Activated naive CD4-positive, alpha-beta T cell treated with anti-CD3 and anti-CD28 coated beads, Interleukin-2, amount 50 U/mL, for 16 hours (primary cell): ENCODE measurements around the gene PLEKHA7.
A peak's percentile ranks its signal among the peaks of the same experiment; 100 is the strongest.

Experiments
- DNase-seq: peaks from one replicate; pipeline ENCODE4 v3.0.0-alpha.2; 2020

The PLEKHA7 gene

GRCh38 chr11:16831316-16832192 is 182.7 kb downstream of the PLEKHA7 start:
- DNase-seq = no peak

DNA sequence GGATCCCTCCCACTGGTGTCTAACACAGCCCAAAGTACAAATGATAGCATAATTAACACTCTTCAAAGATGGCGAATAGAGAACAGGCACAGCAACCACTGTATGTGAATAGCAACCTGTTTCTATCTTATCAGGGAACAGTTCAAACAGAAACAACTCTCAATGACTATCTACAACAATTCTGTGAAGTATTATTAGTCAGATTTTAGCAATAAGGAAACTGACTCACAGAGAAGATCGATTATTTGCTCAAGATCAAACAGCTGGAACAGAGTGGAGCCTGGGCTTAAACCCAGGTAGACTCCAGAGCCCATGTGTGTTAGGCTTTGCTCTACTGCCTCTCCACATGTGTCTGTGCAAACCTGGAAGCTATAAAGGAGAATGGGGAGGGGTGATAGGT is 187.1 kb downstream of the PLEKHA7 start:
- no peak for DNase-seq

- no peak for DNase-seq
Observed at GRCh38 chr11:16825968-16826367, 188.2 kb downstream of the PLEKHA7 start.

- DNase-seq = no peak
Observed at GRCh38 chr11:16825101-16825500, 189.1 kb downstream of the PLEKHA7 start.

DNA sequence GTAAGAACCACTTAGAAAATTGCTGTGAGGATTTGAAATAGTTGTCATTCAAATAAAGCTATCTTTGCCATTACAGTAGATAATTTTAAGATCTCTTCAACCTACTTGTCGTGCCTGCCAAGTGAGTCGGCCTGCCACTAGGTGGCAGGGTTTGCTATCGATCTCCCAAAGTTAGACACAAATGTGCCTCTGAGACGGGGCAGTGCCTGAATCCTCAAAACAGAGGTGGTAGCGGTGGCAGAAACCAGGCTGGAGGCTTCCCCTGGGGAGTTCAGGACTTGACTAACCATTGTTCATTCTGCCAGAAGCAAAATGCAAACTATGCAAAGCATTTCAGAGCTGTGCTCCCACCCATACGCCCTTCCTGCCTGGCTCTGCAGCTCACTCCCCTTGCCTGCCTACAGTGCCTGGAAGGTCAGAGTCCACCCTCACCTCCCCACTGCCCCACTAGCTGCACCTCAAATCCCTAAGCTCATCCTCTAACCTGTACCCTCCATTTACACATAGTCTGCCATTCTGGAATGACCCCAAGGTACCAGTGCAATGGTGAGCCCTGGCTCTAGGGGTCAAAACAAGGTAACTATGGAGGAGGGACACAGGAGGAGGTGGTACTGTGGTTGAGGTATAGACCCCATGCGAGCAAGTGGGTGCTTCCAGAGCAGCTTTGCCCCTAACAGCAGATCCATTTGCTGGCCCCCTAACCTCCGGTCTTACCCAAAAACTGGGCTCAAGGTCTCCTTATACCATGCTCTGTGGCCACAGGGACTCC is 193.7 kb downstream of the PLEKHA7 start:
- peak; percentile 77 for DNase-seq

- no peak for DNase-seq
Observed at GRCh38 chr11:16818284-16818683, 195.9 kb downstream of the PLEKHA7 start.

DNA sequence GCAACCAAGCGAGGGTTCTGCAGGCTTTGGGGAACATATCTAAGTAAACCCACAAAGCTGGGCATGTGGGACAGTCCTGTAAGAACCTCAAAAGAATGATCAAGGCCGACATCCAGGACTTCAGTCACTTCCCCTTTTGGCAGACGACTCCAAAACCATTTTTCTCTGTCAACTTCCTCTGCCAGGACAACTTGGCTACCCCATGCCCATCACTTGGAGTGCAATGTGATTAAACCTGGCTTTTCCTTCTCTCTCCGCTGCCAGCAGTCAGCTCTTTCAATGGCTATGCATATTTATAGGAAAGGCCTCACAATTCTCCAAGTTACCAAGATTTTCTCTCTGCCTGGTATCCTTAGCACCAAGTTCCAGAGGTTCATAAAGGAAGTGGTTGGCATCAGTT is 196.9 kb downstream of the PLEKHA7 start:
- DNase-seq = no peak

- no peak for DNase-seq
Observed at GRCh38 chr11:16816358-16817270, 197.6 kb downstream of the PLEKHA7 start.

- no peak for DNase-seq
Observed at GRCh38 chr11:16815047-16815767, 199.0 kb downstream of the PLEKHA7 start.

DNA sequence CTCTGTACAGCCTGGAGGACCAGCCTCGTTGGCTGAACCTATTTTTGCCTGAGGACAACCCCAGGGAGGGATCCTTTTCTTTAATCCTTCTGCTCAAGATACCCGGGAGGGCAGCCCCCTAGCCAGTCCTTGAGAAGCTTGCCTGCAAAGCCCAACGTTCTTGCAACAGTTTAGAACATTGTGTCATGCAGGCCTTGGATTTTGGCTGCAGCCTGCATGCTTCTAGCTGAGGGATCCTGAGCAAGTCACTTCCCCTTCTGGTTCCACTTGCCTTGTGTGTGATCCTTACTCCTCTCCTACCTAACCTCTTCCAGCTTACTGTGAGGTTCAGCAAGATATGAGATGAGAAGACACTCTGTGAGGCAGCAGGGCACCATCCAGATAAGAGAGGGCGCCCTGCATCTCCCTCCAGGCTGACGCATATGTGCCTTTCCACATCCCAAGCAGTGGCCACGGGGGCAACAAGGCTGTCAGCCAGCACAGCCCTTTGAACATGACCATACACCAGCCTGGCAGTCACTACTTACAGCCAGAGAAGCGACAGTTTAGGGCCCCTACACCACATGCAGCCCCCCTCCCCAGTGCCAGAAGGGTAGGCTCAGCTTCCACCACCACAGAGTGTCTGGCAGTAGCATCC is 199.7 kb downstream of the PLEKHA7 start:
- no peak for DNase-seq

- no peak for DNase-seq
Observed at GRCh38 chr11:16813126-16813525, 201.1 kb downstream of the PLEKHA7 start.

- no peak for DNase-seq
Observed at GRCh38 chr11:16812274-16812673, 201.9 kb downstream of the PLEKHA7 start.

DNA sequence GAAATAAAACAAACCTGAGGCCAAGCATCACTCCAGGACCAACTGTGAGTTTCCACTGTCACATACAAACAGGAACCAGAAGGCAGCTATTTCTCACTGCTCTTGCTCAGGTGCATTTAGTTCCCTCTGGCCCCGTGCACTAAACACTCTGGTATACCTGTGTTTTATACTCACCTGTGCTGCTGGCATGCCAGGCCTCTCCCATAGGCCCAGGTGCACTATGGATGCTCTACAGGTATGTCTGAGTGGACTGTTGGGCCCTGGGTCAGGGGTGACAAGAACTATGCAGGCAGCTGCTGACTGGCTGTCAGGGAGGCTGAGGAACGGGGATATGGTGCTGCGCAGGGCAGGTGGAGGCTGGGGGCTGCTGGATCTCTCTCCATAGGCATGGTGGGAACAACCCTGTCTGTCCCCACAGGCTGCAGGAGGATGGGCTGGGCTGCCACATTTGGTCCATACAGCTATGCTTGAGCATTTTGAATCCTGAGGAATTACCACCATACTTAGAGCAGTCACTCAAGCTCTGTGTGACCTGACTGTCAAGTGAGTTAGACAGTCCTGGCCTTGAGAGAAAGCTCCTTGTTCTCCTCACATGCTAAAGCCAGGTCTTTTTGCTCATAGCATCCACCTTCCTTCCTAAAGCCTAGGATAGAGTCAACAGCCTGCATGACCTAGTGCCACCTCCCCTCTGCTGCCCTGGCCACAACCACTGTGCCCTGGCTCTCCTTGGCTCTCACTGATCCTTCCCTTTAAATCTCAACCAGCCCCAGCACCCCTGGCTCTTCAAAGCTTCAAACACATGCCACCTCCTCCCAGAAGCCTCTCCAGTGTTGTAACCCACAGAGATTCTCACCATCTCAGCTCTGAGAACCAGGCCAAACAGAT is 202.8 kb downstream of the PLEKHA7 start:
- no peak for DNase-seq

DNA sequence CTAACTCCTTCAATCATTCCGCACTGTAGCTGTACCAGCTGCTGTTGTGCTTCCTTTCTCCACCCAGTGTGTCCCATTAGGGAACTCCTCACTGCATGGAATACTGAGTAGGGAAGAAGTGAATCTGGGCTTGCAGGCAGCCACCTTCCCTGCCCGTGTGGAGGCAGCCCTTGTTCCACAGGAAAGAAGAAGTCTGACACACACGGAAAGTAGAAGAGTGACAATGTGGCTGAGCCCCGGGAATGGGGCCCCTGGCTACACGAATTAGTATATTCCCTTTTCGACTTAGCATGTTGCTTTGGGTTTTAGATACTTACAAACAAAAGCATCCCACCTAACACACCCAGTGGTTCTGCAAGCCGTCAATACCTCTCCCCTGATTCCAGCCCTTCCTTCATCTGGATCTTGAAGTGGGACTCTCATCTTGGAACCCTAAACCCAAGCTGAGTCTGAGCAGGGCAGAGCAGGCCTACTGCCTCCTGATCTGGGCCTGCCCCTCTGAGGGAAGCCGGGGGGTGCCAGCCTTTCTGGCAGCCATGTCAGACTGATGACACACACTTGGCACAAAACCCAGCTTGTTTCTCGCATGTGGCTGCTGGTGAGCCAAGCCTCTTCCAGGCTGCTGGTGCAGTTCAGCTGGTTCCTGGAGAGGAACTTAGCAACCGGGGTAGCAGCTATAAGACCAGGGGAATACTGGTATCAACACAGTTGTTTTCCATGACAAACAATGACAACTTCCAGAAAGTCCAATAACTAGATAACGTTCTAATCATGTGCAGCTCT is 204.1 kb downstream of the PLEKHA7 start:
- no peak for DNase-seq

GRCh38 chr11:16807306-16807705 is 206.9 kb downstream of the PLEKHA7 start:
- DNase-seq = no peak

GRCh38 chr11:16806791-16807190 is 207.4 kb downstream of the PLEKHA7 start:
- no peak for DNase-seq

- DNase-seq = no peak
Observed at GRCh38 chr11:16805938-16806337, 208.3 kb downstream of the PLEKHA7 start.

GRCh38 chr11:16804104-16804947 is 209.9 kb downstream of the PLEKHA7 start:
- DNase-seq = no peak
